HepG2 (cell line): ENCODE measurements around the gene NCOA6. TPM values are rescaled to one million over a fixed set of nuclear protein-coding genes. Genes with fewer than 3 reads are reported as not detected.

Source experiments
- ATAC-seq: fragments of 200-7000 bp; cut with Tn5 transposase; 3 replicates; pipeline ENCODE4 v1.9.1; 2020; ENCODE audit warnings: mild to moderate bottlenecking, moderate library complexity
- BruUV-seq: library from RNA; stranded (reverse); fragments of 400-500 nt; replicated peaks from 2 replicates; lab custom pipeline; 2021; lab: Mats Ljungman, UMichigan
- CTCF ChIA-PET: fragments of 300-600 bp; formaldehyde crosslinking; extraction: SDS; loops from one replicate; lab custom pipeline; 2021; ENCODE audit warnings: low total read pairs, inconsistent platforms, low intra/inter-chr PET ratio; lab: Yijun Ruan, JAX
- POLR2A ChIA-PET: fragments of 350-600 bp; sonication (Branson Sonifier 250); formaldehyde crosslinking; loops from one replicate; lab custom pipeline; 2020; ENCODE audit warnings: antibody characterized with exemption, inconsistent platforms; lab: Yijun Ruan, JAX
- DNase-seq: peaks from one replicate; pipeline ENCODE4 v3.0.0-alpha.2; 2015; ENCODE audit warnings: low spot score
- FAIRE-seq: peaks from 3 replicates; lab custom pipeline; 2011; peaks lifted over from hg19 to GRCh38; lab: Jason Lieb, UNC
- H2AFZ ChIP-seq: one replicate; pipeline ENCODE4 v1.6.1; 2011; ENCODE audit warnings: low read length, inconsistent platforms
- H3K27ac ChIP-seq: fragments of 300-600 bp; 3 replicates; pipeline ENCODE4 v1.8.0; 2011; ENCODE audit warnings: mixed run types, mild to moderate bottlenecking, mixed read lengths, low read length, inconsistent platforms; ENCODE audit not compliant: insufficient read depth; ENCODE audit errors: extremely low read length
- H3K27me3 ChIP-seq, 2 experiments: fragments of 200-600 bp in 1 of 2; 2 replicates in 1 of 2; 3 replicates in 1 of 2; pipeline versions ENCODE4 v1.6.0 to v1.8.0; 2011; ENCODE audit warnings: low read length in 2 of 2, mild to moderate bottlenecking in 2 of 2, moderate library complexity in 2 of 2, inconsistent platforms in 1 of 2; ENCODE audit not compliant: insufficient read depth in 2 of 2, control insufficient read depth in 1 of 2
- H3K36me3 ChIP-seq, 2 experiments: fragments of 200-600 bp in 1 of 2; replicated peaks in 1 of 2; 2 replicates in 1 of 2; 3 replicates in 1 of 2; pipeline versions ENCODE4 v1.5.1 to v1.8.0; 2011; ENCODE audit warnings: low read length in 2 of 2, inconsistent platforms in 1 of 2; ENCODE audit not compliant: insufficient read depth in 2 of 2, control insufficient read depth in 1 of 2
- H3K4me1 ChIP-seq: 2 replicates; pipeline ENCODE4 v1.5.1; 2012; ENCODE audit warnings: low read length, inconsistent platforms; ENCODE audit not compliant: insufficient read depth
- H3K4me2 ChIP-seq: 2 replicates; pipeline ENCODE4 v1.6.0; 2011; ENCODE audit warnings: low read depth, low read length, inconsistent platforms
- H3K4me3 ChIP-seq, 3 experiments: fragments of 200-600 bp in 1 of 3; sonication (generic), shearing (Covaris generic) in 1 of 3; replicated peaks in 1 of 3; 2 replicates each; pipeline ENCODE4 v1.5.1; 2011 to 2016; ENCODE audit warnings: low read length in 3 of 3, inconsistent platforms in 2 of 3, low read depth in 2 of 3, mild to moderate bottlenecking in 2 of 3, control low read depth in 1 of 3, mixed read lengths in 1 of 3; ENCODE audit not compliant: insufficient read depth in 1 of 3
- H3K79me2 ChIP-seq: one replicate; pipeline ENCODE4 v1.6.1; 2011; ENCODE audit warnings: low read length, inconsistent platforms; ENCODE audit not compliant: insufficient read depth
- H3K9ac ChIP-seq: 2 replicates; pipeline ENCODE4 v1.6.0; 2011; ENCODE audit warnings: mild to moderate bottlenecking, low read depth, low read length, inconsistent platforms; ENCODE audit not compliant: insufficient read depth
- H3K9me3 ChIP-seq: 2 replicates; pipeline ENCODE4 v1.5.1; 2012; ENCODE audit warnings: mild to moderate bottlenecking, low read length
- H4K20me1 ChIP-seq: 2 replicates; pipeline ENCODE4 v1.6.0; 2011; ENCODE audit warnings: inconsistent platforms, mild to moderate bottlenecking, low read length, moderate library complexity; ENCODE audit not compliant: insufficient read depth
- BCLAF1 ChIP-seq: fragments of 450-650 bp; IDR thresholded peaks from 2 replicates; pipeline ENCODE4 v1.6.1; 2017; ENCODE audit warnings: mild to moderate bottlenecking
- GLMP ChIP-seq: sonication (generic); formaldehyde crosslinking; IDR thresholded peaks from 2 replicates; pipeline ENCODE4 v1.9.0; 2021; ENCODE audit warnings: missing genetic modification reagents, mild to moderate bottlenecking, borderline replicate concordance
- JARID2 ChIP-seq: sonication (generic); formaldehyde crosslinking; IDR thresholded peaks from 2 replicates; pipeline ENCODE4 v1.8.1; 2023; ENCODE audit warnings: missing genetic modification reagents, inconsistent platforms; ENCODE audit not compliant: insufficient replicate concordance
- KDM5B ChIP-seq: sonication (generic); formaldehyde crosslinking; IDR thresholded peaks from 2 replicates; pipeline ENCODE4 v1.4.0; 2020; ENCODE audit warnings: missing genetic modification reagents, mild to moderate bottlenecking, borderline replicate concordance
- MAFF ChIP-seq: IDR thresholded peaks from 2 replicates; pipeline ENCODE4 v1.6.1; 2011; ENCODE audit warnings: low read depth, low read length, improper control_type of control experiment
- MTF2 ChIP-seq: sonication (generic); formaldehyde crosslinking; IDR thresholded peaks from 2 replicates; pipeline ENCODE4 v1.5.0; 2020; ENCODE audit warnings: missing genetic modification reagents, borderline replicate concordance
- THAP8 ChIP-seq: sonication (generic); formaldehyde crosslinking; IDR thresholded peaks from 2 replicates; pipeline ENCODE4 v1.5.1; 2020; ENCODE audit warnings: missing genetic modification reagents, mild to moderate bottlenecking, borderline replicate concordance
- ZFAT ChIP-seq: sonication (generic); formaldehyde crosslinking; conservative IDR thresholded peaks from 2 replicates; pipeline ENCODE4 v1.8.1; 2023; ENCODE audit warnings: missing genetic modification reagents, inconsistent platforms
- ZNF317 ChIP-seq: sonication (generic); formaldehyde crosslinking; IDR thresholded peaks from 2 replicates; pipeline ENCODE4 v1.5.0; 2020; ENCODE audit warnings: mild to moderate bottlenecking, missing genetic modification reagents
- ZNF432 ChIP-seq: sonication (generic); formaldehyde crosslinking; IDR thresholded peaks from 2 replicates; pipeline ENCODE4 v1.5.0; 2020; ENCODE audit warnings: missing genetic modification reagents, mild to moderate bottlenecking, borderline replicate concordance
- ZNF549 ChIP-seq: sonication (generic); formaldehyde crosslinking; IDR thresholded peaks from 2 replicates; pipeline ENCODE4 v1.5.0; 2020; ENCODE audit warnings: missing genetic modification reagents
- ZNF589 ChIP-seq: sonication (generic); formaldehyde crosslinking; conservative IDR thresholded peaks from 2 replicates; pipeline ENCODE4 v1.8.0; 2022; ENCODE audit warnings: mild to moderate bottlenecking, moderate library complexity, missing genetic modification reagents
- ZNF629 ChIP-seq: sonication (generic); formaldehyde crosslinking; conservative IDR thresholded peaks from 2 replicates; pipeline ENCODE4 v1.5.0; 2020; ENCODE audit warnings: missing genetic modification reagents
- ZNF672 ChIP-seq: sonication (generic); formaldehyde crosslinking; IDR thresholded peaks from 2 replicates; pipeline ENCODE4 v1.8.1; 2022; ENCODE audit warnings: missing genetic modification reagents
- WGBS: methylation state at CpG from one replicate; pipeline ENCODE4 v1.1.6; 2017; ENCODE audit warnings: low lambda C conversion rate; 5-methylcytosine and 5-hydroxymethylcytosine counted together
- in situ Hi-C: cut with HindIII; loops from 2 replicates; pipeline ENCODE4 v1.10.0; 2017; ENCODE audit warnings: low pct_unique_long_range_greater_than_20kb; ENCODE audit not compliant: extremely low pct_ligation_motif_present
- intact Hi-C: fragments of 100-400 bp; cut with micrococcal nuclease; formaldehyde crosslinking; loops from one replicate; pipeline ENCODE4 v1.10.0; 2022; ENCODE audit not compliant: unreplicated experiment
- polyA plus RNA-seq, 8 experiments: library from polyadenylated mRNA; depleted of rRNA in 3 of 8; stranded (reverse) in 7 of 8; unstranded in 1 of 8; fragments of >200 nt; fragmentation: Illumina TruSeq in 4 of 8; extraction: Trizol in 4 of 8; gene quantifications; 2 replicates each; pipeline versions ENCODE4 v1.2.1 to v1.2.3, GENCODE V29; 2011 to 2016; ENCODE audit warnings: low read depth in 4 of 8, missing spikeins in 1 of 8, mixed read lengths in 1 of 8; ENCODE audit not compliant: insufficient read depth in 1 of 8
- total RNA-seq, 5 experiments: library from RNA; depleted of rRNA; stranded (reverse); fragments of >200 nt; fragmentation: Illumina TruSeq; extraction: Trizol; gene quantifications; 2 replicates each; pipeline ENCODE4 v1.2.3, GENCODE V29; 2016; ENCODE audit warnings: low read depth in 1 of 5

The NCOA6 gene
- total and polyA plus RNA-seq, 2 of the 13 experiments (the other 11 are each of a cell fraction or from before 2014, with no cell fraction given) = 11.2 to 29.3 TPM

- no peak for TF ChIP-seq KDM5B (CRISPR knock-in tag)
- 0 out of 2 replicates have a peak, but pooled peaks have one; percentile 9 for TF ChIP-seq MTF2 (CRISPR knock-in tag)
- TF ChIP-seq BCLAF1 = no peak
These were observed 149.9 kb downstream of the NCOA6 start (continued) for GRCh38 chr20:34675561-34675960.

GRCh38 chr20:34673412-34673811 is 152.0 kb downstream of the NCOA6 start:
- CTCF ChIA-PET = no interaction called here
- H4K20me1 ChIP-seq = peaks cover 3% of the 10 kb centered on the region; the same call in 1 of the 2 replicates
- no peaks in the 10 kb centered on the region for H3K9me3 ChIP-seq
- TF ChIP-seq ZNF672 (CRISPR knock-in tag) = no peak
- no peak for TF ChIP-seq ZFAT (CRISPR knock-in tag)
- TF ChIP-seq ZNF432 (CRISPR knock-in tag) = no peak
- TF ChIP-seq ZNF317 = no peak
- no peak for TF ChIP-seq THAP8 (CRISPR knock-in tag)
- peak; percentile 89 for TF ChIP-seq MAFF
- no peak for TF ChIP-seq GLMP (CRISPR knock-in tag)
- 0 out of 2 replicates have a peak, but pooled peaks have one; percentile 15 for TF ChIP-seq ZNF629 (CRISPR knock-in tag)
- TF ChIP-seq ZNF589 (CRISPR knock-in tag) = no peak
- no peak for TF ChIP-seq JARID2 (CRISPR knock-in tag)
- no peak for TF ChIP-seq ZNF549 (CRISPR knock-in tag)

More at GRCh38 chr20:34673412-34673811, 152.0 kb downstream of the NCOA6 start:
- H2AFZ ChIP-seq = no peak overlapping the region
- ATAC-seq = no peak
- POLR2A ChIA-PET = interaction anchor here (1.1 kb wide), 1 partner anchor 52 kb away, joined by 3 read pairs; no protein-coding TSS in a partner anchor
- H3K27me3 ChIP-seq = peaks cover 0 to 4% of the 10 kb centered on the region in 2 experiments; a peak in 1 of 5 replicates
- no peak overlapping the region for H3K4me2 ChIP-seq
- no peak overlapping the region for H3K27ac ChIP-seq
- FAIRE-seq = no peak
- no peak overlapping the region for H3K9ac ChIP-seq
- H3K79me2 ChIP-seq = peaks cover 29% of the 10 kb centered on the region
- WGBS = 98% methylated on average over 5 of the region's 5 CpGs
- in situ Hi-C loops = no loop called here
- no peak for DNase-seq
- intact Hi-C loops = no loop called here
- BruUV-seq = no TSS peak
- H3K4me3 ChIP-seq = no peak overlapping the region
- 0 out of 5 replicates have a peak, but pooled peaks cover 0 to 2% of the 10 kb centered on the region in 2 experiments for H3K36me3 ChIP-seq
- H3K4me1 ChIP-seq = peaks cover 20% of the 10 kb centered on the region
